Left ventricle myocardium inferior (tissue), 1 donor: ENCODE measurements around the gene IZUMO2. TPM values are rescaled to one million over a fixed set of nuclear protein-coding genes. Genes with fewer than 3 reads are reported as not detected.

ENCODE experiments used
- DNase-seq: peaks from one replicate; pipeline ENCODE4 v3.0.0-alpha.2; 2020
- H3K27ac ChIP-seq: fragments of 200-600 bp; replicated peaks from 2 replicates; pipeline ENCODE4 v1.8.0; 2021
- H3K27me3 ChIP-seq: fragments of 200-600 bp; 2 replicates; pipeline ENCODE4 v1.8.0; 2021; ENCODE audit warnings: low read depth
- H3K36me3 ChIP-seq: fragments of 200-600 bp; 2 replicates; pipeline ENCODE4 v1.8.0; 2021
- H3K4me1 ChIP-seq: fragments of 200-600 bp; 2 replicates; pipeline ENCODE4 v1.8.0; 2021
- H3K4me3 ChIP-seq: fragments of 200-600 bp; 2 replicates; pipeline ENCODE4 v1.8.0; 2021; ENCODE audit warnings: mild to moderate bottlenecking, moderate library complexity
- H3K9me3 ChIP-seq: fragments of 200-600 bp; replicated peaks from 2 replicates; pipeline ENCODE4 v1.8.0; 2021
- CTCF ChIP-seq: fragments of 200-600 bp; IDR thresholded peaks from 2 replicates; pipeline ENCODE4 v1.8.0; 2021; ENCODE audit warnings: antibody characterized with exemption, mild to moderate bottlenecking, borderline replicate concordance
- intact Hi-C: fragments of 100-400 bp; cut with micrococcal nuclease; formaldehyde crosslinking; loops from one replicate; pipeline ENCODE4 v1.11.0; 2022
- long read RNA-seq: library from polyadenylated mRNA; unstranded; transcript quantifications from one replicate; pipeline ENCODE4 v2.0.0, GENCODE V29; 2021
- total RNA-seq: library from RNA; stranded (reverse); fragmentation: NEBNext Ultra II Directional; extraction: Animal tissue kit (Norgen Biotek cat#: 25700); gene quantifications from one replicate; pipeline ENCODE4 v1.2.1, GENCODE V29; 2021
- donor health status: DM: no; HTN: yes; CAD: no; lungs with severe emphysema.

The IZUMO2 gene
- not detected for total RNA-seq
- long read RNA-seq, result 0 reads

- Histone ChIP-seq H3K9me3 (peaks cover 15% of the 10 kb centered on the region), H3K27me3 (peaks cover 41% of the 10 kb centered on the region), H3K4me3 (no peak within 1 kb of the TSS), H3K4me1 (no peaks in the 10 kb centered on the region), H3K27ac (no peak within 1 kb of the TSS), H3K36me3 (no peaks in the 10 kb centered on the region)
- intact Hi-C loops, result no loop called here
- DNase-seq, result no peak
- TF ChIP-seq CTCF, result no peak
Measured at GRCh38 chr19:50162988-50163387, at the start of gene IZUMO2. Gene IZUMO2, minus strand, starts transcription at chr19:50163281. Its CDS starts 87 bp downstream, at chr19:50163194.

GRCh38 chr19:50210425-50210824 lies 47.3 kb upstream of the IZUMO2 start:
- H3K27me3 ChIP-seq, result peaks cover 19% of the 10 kb centered on the region
- H3K4me1 ChIP-seq, result peaks cover 16% of the 10 kb centered on the region
- no peak overlapping the region for H3K4me3 ChIP-seq
- TF ChIP-seq CTCF, result no peak
- peaks cover 23% of the 10 kb centered on the region for H3K36me3 ChIP-seq
- DNase-seq, result no peak
- H3K27ac ChIP-seq, result no peak overlapping the region
- intact Hi-C loops, result no loop called here
- H3K9me3 ChIP-seq, result peaks cover 10% of the 10 kb centered on the region

GRCh38 chr19:50209131-50209530 lies 46.0 kb upstream of the IZUMO2 start:
- Histone ChIP-seq H3K36me3 (peaks cover 23% of the 10 kb centered on the region), H3K4me1 (peaks cover 28% of the 10 kb centered on the region), H3K27ac (no peak overlapping the region), H3K9me3 (peaks cover 10% of the 10 kb centered on the region), H3K27me3 (peaks cover 28% of the 10 kb centered on the region), H3K4me3 (no peak overlapping the region)
- DNase-seq, result no peak
- TF ChIP-seq CTCF, result no peak
- intact Hi-C loops, result no loop called here

- peaks cover 42% of the 10 kb centered on the region for H3K4me1 ChIP-seq
Measured at GRCh38 chr19:50207730-50208129, 44.6 kb upstream of the IZUMO2 start.

GRCh38 chr19:50206191-50206590 lies 43.1 kb upstream of the IZUMO2 start:
- peaks cover 36% of the 10 kb centered on the region for H3K4me1 ChIP-seq
- peaks cover 57% of the 10 kb centered on the region for H3K27me3 ChIP-seq
- no peak for TF ChIP-seq CTCF
- no peak overlapping the region for H3K4me3 ChIP-seq
- no peak overlapping the region for H3K27ac ChIP-seq
- peaks cover 9% of the 10 kb centered on the region for H3K36me3 ChIP-seq
- no peaks in the 10 kb centered on the region for H3K9me3 ChIP-seq
- intact Hi-C loops, result no loop called here
- no peak for DNase-seq

More at GRCh38 chr19:50207730-50208129, 44.6 kb upstream of the IZUMO2 start:
- Histone ChIP-seq H3K27ac (no peak overlapping the region), H3K36me3 (peaks cover 17% of the 10 kb centered on the region), H3K9me3 (peaks cover 10% of the 10 kb centered on the region), H3K27me3 (peaks cover 42% of the 10 kb centered on the region), H3K4me3 (no peak overlapping the region)
- intact Hi-C loops, result no loop called here
- TF ChIP-seq CTCF, result no peak
- DNase-seq, result no peak
